ENCODE data around the gene GATAD2A.
"Not testable (repeated sequence)": the region's sequence is repeated elsewhere in the genome, so short reads cannot be mapped to it uniquely, and the experiment has no call there.

The GATAD2A gene

DNA sequence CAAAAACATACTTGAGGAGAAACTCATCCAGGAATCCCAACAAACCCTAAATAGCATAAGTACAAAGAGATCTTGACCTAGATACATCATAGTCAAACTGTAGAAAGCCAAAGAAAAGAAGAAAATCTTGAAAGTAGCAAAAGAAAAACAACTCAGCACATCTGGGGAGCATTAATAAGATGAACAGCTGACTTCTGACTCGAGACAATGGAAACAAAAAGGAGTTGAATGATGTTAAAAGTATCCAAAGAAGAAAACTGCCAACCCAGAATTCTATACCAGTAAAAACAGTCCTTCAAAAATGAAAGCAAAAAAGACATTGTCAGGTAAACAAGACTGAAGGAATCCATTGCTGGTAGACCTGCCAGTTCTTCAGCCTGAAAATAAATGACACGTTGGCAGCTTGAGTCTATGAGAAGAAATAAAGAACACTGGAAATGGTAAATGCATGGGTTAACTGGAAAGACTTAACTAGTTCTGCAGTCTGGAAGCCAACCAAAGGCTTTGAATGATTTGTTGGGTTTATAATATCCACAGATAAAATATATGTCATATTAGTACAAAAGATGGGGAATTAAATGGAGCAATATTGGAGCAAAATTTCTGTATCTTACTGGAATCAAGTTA is 63.1 kb downstream of the GATAD2A start:
- no peak for DNase-seq

DNA sequence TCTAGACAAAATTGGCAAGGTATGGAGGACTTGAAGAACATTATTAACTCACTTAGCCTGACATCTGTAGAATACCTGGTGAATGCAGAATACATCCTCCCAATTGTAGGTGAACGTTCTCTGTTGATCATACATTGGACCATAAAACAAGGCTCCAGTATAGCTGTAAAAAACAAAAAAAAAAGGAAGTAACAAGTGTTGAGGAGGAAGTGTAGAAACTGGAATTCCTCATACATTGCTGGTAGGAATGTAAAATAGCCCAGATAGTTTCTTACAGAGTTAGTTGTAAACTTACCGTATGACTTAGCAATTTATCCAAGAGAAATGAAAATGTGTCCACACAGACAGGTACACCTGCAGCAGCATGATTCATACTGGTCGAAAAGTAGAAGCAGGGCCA is 65.1 kb downstream of the GATAD2A start:
- DNase-seq, result no peak

DNA sequence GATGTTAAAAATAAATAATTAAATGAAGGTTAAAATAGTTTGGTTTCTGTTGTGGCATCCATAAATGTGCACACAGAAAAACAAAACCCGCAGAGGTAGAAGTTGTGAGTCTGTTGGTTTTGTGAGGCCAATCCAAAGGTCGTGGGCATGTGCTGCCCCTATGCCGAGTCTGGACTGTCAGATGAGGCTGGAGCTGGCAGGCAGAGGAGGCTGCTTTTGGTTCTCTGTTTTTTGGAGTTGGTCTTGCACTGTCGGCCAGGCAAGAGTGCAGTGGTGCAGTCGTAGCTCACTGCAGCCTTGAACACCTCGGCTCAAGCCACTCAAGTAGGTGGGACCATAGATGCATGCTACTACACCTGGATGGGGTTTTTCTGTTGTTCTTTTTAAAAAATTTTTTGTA is 66.2 kb downstream of the GATAD2A start:
- no peak for DNase-seq

DNA sequence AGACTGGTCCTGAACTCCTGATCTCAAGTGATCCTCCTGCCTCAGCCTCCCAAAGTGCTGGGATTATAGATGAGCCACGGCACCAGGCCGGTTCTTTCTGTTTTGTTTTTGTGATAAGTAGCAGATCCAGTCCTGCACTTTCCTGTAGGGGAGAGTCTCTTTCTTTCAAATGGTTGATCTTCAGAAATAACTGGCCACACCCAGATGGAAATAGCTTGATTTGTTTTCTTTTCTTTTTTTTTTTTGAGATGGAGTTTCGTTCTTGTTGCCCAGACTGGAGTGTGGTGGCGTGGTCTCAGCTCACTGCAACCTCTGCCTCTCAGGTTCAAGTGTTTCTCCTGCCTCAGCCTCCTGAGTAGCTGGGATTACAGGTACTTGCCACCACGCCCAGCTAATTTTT is 66.6 kb downstream of the GATAD2A start:
- not testable (repeated sequence) for DNase-seq

DNA sequence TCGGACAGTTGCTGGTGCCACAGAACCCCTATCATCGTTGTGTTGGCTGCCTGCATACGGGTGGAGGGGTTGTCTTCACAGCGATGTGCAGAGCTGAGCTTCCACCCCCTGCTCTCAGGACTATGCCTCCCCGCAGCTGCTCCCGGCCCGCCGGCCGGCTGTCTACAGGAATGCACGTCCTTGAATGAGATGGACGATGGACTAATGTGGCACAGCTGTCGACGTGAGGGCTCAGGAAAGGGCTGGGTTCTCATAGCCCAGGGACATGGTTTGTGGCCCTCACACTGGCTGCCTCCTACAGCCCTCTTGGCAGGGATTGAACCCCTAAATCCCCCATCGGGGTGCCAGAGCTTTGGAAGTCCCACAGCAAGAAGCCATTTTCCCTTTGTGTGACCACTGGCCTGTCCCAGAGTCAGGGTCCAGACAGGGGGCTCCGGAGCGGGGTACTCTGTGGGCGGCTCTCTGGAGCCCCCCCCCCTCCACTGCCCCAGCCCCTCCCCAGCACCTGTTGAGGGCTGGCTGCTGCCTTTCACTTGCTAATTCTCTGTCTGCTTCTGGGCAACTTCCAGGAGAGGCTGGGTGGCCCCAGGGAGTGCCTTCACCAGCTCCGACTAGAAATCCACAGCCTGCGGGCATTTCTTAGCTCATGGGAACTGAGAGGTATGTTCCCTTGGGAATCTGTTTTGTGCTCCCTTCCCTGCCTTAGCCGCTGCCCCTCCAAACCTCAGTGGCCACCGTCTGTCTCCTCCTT is 69.7 kb downstream of the GATAD2A start:
- DNase-seq, result no peak

GRCh38 chr19:19475849-19476828 is 70.7 kb downstream of the GATAD2A start:
- no peak for DNase-seq

DNA sequence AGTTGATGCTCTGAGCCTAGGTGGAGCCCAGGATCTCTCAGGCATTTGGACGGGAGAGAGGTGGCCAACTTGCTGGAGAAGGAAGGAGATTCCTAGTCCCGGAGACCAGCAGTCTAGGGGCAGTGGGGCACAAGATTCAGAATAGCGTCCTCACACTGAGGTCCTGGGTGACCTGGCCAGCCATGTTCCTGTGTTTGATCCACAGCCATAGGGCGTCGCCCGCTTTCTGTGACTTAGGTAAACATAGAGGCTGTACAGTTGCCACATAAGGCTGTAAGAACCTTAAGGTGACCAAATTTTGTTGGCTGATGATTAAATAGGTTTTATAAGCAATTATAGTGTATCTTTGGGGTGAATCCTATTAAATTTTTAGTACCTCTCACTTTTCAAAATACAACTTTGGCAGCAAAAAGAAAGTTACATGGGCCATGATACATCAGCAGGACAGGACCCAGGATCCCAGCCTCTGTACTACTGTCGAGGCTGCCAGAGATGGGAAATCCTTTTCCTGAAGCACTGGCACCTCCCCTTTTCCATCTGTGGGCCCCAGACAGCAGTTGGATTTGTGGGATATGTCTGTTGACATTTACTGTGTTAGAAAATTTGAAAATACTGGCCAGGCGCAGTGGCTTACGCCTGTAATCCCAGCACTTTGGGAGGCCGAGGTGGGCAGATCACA is 72.4 kb downstream of the GATAD2A start:
- no peak for DNase-seq

DNA sequence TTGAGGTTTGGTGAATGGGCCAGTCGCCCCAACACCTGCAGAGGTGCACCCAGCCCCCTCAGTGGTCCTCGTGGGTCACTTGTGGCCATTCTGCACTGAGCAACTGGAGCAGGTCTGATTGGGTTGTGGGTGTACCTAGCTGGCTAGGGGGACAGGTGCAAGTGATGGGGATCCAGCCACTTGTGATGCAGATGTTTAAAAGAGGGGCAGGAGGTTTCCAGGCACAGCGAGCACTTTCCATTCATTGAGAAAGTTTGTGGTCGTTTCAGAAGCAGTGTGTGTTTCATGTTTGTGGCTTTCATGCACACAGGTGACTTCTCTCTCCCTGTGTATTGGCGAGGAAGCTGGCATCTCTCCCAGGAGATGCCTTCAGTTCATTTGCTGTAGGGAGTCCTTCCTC is 75.2 kb downstream of the GATAD2A start:
- no peak for DNase-seq

DNA sequence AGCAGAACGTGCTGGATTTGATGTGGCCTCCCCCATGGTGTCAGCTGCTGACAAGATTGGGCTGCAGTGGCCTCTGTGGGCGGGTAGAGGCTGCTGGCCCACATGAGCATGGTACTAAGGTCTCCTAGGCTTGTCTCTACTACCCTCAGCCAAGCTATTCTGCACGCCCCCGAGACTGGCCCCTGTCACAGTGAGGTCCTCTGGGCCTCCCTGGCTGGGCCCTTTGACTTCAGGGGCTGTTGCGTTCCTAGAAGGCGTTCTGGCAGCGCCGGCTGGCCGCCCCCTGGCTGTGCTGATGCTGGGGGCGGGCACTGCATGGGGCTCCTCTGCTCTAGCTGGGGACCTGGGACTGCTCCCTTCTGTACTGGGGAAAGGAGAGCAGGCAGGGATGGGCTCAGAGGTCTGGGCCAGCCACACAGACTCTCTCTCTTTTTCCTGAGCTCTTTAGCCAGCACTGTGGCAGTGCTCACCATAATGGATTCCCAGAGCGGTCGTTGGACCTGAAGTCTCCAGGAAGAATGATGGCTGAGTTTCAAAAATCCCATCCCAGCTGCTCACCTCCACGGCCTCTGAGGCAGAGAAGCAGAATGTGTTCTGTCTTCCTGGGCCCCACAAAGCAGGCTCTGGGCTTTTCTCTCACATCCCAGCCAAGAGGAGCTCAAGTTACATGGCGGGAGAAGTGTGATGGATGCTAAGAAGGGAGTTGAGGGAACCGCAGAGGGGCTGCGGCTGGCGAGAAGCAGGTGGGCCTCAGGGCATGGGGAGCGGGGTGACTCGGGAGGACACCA is 77.5 kb downstream of the GATAD2A start:
- DNase-seq, result no peak

GRCh38 chr19:19485161-19485997 is 79.9 kb downstream of the GATAD2A start:
- no peak for DNase-seq

- no peak for DNase-seq
These were observed 80.5 kb downstream of the GATAD2A start for GRCh38 chr19:19485998-19486290.

- DNase-seq, result no peak
These were observed 81.0 kb downstream of the GATAD2A start for GRCh38 chr19:19486343-19487076.

- DNase-seq, result no peak
These were observed 81.8 kb downstream of the GATAD2A start for GRCh38 chr19:19487077-19487949.

- DNase-seq, result no peak
These were observed 82.7 kb downstream of the GATAD2A start for GRCh38 chr19:19487950-19488874.

GRCh38 chr19:19488875-19489690 is 83.6 kb downstream of the GATAD2A start:
- DNase-seq, result peak; percentile 93

- DNase-seq, result no peak
These were observed 84.3 kb downstream of the GATAD2A start for GRCh38 chr19:19489804-19490204.

DNA sequence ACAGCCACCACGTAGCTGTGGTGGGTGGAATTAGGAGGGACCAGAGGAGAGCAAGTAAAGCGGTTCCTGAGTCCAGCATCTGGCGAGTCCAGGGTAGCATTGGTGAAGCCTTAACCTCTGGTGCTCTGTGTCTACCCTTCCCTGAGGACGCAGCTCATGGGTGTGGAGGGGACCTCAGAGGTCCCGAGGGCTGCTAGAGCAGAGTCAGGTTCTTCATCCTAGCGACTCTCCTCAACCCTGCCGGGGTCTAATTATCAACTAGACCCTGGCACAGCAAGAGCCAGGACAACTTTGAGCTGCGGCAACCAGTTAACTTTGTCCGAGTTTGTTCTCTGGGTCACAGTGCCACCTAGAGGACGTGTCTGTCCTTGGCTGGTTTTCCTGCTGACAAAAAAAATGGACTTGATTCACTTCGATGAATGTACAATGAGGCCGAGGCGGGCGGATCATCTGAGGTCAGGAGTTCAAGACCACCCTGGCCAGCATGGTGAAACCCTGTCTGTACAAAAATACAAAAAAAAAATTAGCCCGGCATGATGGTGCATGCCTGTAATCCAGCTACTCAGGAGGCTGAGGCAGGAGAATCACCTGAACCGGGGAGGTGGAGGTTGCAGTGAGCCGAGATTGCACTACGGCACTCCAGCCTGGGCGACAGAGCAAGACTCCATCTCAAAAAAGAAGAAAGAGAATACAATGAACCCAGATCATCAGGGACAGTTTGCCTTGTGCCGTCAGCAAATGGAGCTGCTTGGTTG is 84.9 kb downstream of the GATAD2A start:
- peak; percentile 77 for DNase-seq

Data from stimulated activated CD4-positive, alpha-beta T cell treated with anti-CD3 and anti-CD28 coated beads, Interleukin-1b, Interleukin-23, amount 100 ng/mL, for 48 hours (primary cell).